Right lobe of liver (tissue), 6 donors: ENCODE data around the gene FTO. TPM values are rescaled to one million over a fixed set of nuclear protein-coding genes. Genes with fewer than 3 reads are reported as not detected.
A peak's percentile ranks its signal among the peaks of the same experiment; 100 is the strongest.

Experiments used
- ATAC-seq, 4 donors: fragments of 200-7000 bp; cut with Tn5 transposase; one replicate each; pipeline ENCODE4 v1.9.1; 2020; ENCODE audit warnings: mild to moderate bottlenecking in 4 of 4, moderate library complexity in 4 of 4
- DNase-seq, 3 donors: peaks; one replicate each; pipeline ENCODE4 v3.0.0-alpha.2; 2020
- H3K27ac ChIP-seq, 3 donors: fragments of 200-600 bp; one replicate each; pipeline ENCODE4 v1.8.0; 2022
- H3K27me3 ChIP-seq, 2 donors: fragments of 200-600 bp; one replicate each; pipeline ENCODE4 v1.8.0; 2022
- H3K36me3 ChIP-seq, 4 donors: fragments of 200-600 bp; sonication (generic) in 1 of 4; one replicate each; pipeline versions ENCODE4 v1.5.1 to v1.8.0; 2017 to 2022; ENCODE audit warnings: control low read depth in 1 of 4
- H3K4me1 ChIP-seq, 4 donors: fragments of 200-600 bp; sonication (generic) in 1 of 4; one replicate each; pipeline versions ENCODE4 v1.5.1 to v1.8.0; 2017 to 2022; ENCODE audit warnings: control low read depth in 1 of 4
- H3K4me3 ChIP-seq, 3 donors: fragments of 200-600 bp; one replicate each; pipeline ENCODE4 v1.8.0; 2022
- H3K9me3 ChIP-seq, 4 donors: fragments of 200-600 bp; sonication (generic) in 1 of 4; one replicate each; pipeline versions ENCODE4 v1.5.1 to v1.8.0; 2017 to 2022; ENCODE audit warnings: control low read depth in 1 of 4
- CTCF ChIP-seq, 4 donors: fragments of 200-600 bp in 3 of 4; fragments of 450-650 bp in 1 of 4; IDR thresholded peaks; one replicate each; pipeline versions ENCODE4 v1.5.1 to v1.8.0; 2016 to 2022; ENCODE audit warnings: antibody characterized with exemption in 4 of 4, mild to moderate bottlenecking in 2 of 4
- POLR2A ChIP-seq: fragments of 450-650 bp; IDR thresholded peaks from one replicate; pipeline ENCODE4 v1.6.1; 2017; ENCODE audit warnings: antibody characterized with exemption, mild to moderate bottlenecking
- WGBS: methylation state at CpG from one replicate; pipeline ENCODE4 v1.1.6; 2018; ENCODE audit warnings: low coverage, low lambda C conversion rate; ENCODE audit not compliant: insufficient coverage; ENCODE audit errors: missing lambda C conversion rate; 5-methylcytosine and 5-hydroxymethylcytosine counted together
- intact Hi-C, 2 donors: fragments of 100-400 bp; cut with DNase I; formaldehyde crosslinking; loops; one replicate each; pipeline versions ENCODE4 v1.11.2 to v1.14.1; 2022
- total RNA-seq, 6 experiments: library from RNA; depleted of rRNA in 2 of 6; stranded (reverse); fragments of >200 nt in 2 of 6; fragmentation: NEBNext Ultra II Directional in 3 of 6; extraction: Animal tissue kit (Norgen Biotek cat#: 25700) in 3 of 6; gene quantifications; one replicate each; pipeline versions ENCODE4 v1.1.0 to v1.2.4, GENCODE V29; 2016 to 2023
- donor health status: DM: no; HTN: yes; CAD: no.
- donor health status: DM: no; HTN: no; CAD: no.
- donor health status: DM: no; HTN: no; CAD: no.
- donor health status: DM: no; HTN: yes; CAD: no.
- donor health status: DM: no; HTN: yes; CAD: no.

Gene FTO
- total RNA-seq, 6 experiments from 2014 or later, result 28.9 to 51.6 (median 33.6) TPM

GRCh38 chr16:54066451-54067105 lies 362.6 kb downstream of the FTO start:
- Histone ChIP-seq H3K4me3 (no peak overlapping the region), H3K27me3 (no peaks in the 10 kb centered on the region), H3K36me3 (no peaks in the 10 kb centered on the region), H3K9me3 (no peaks in the 10 kb centered on the region), H3K27ac (no peak overlapping the region), H3K4me1 (peaks cover 0 to 13% (median 6%) of the 10 kb centered on the region in 4 donors)
- ATAC-seq (peak; percentile 30 to 80 (median 48)), DNase-seq (peak in 1 of 3 donors; percentile 50)
- TF ChIP-seq CTCF (IDR thresholded peaks at IDR 0.05), result no peak
- TF ChIP-seq POLR2A, result no peak
- intact Hi-C loops, result no loop called here
- 70% methylated on average over 4 of the region's 4 CpGs for WGBS

DNA sequence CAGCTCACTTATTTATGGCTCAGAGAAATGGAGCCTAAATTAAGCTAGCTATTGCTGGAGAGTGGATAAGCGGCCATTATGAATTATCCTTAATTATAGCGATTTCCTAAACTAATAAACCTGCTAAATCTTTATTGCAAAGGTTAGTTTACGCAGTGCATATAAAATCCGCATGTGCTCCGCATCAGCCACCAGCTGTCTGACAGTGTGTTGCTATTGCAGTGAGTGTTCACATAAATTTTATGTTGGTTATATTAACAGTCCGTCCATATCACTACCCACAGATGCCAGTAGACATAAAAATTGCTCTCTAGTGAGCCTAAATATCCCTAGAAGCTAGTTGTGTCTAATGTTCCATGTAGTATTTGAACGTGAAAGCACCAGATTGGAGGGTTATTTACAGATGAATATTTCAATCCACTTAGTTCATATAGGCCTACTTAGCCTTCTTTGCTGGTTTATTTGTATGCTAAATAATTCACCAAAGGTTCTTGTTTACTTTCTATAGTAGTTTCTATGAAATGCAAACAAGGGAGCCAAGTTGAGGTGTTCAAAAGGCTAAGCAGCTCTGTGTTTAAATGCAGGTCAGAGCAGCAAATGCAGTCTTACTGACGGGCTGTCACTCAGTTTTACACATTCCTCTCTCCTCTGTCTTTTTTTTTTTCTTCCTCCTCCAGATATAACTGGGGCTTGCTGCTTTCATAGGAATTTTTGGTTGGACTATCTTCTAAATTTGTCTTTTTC lies 363.5 kb downstream of the FTO start:
- ATAC-seq (no peak), DNase-seq (no peak)
- no peaks in the 10 kb centered on the region for H3K36me3 ChIP-seq
- no peaks in the 10 kb centered on the region for H3K27me3 ChIP-seq
- H3K4me1 ChIP-seq, result peaks cover 0 to 13% (median 6%) of the 10 kb centered on the region in 4 donors
- no peak overlapping the region for H3K27ac ChIP-seq
- H3K4me3 ChIP-seq, result no peak overlapping the region
- TF ChIP-seq CTCF (IDR thresholded peaks at IDR 0.05) (no peak), POLR2A (no peak)
- intact Hi-C loops, result no loop called here
- 92% methylated on average over 8 of the region's 8 CpGs for whole genome bisulfite sequencing
- no peaks in the 10 kb centered on the region for H3K9me3 ChIP-seq

DNA sequence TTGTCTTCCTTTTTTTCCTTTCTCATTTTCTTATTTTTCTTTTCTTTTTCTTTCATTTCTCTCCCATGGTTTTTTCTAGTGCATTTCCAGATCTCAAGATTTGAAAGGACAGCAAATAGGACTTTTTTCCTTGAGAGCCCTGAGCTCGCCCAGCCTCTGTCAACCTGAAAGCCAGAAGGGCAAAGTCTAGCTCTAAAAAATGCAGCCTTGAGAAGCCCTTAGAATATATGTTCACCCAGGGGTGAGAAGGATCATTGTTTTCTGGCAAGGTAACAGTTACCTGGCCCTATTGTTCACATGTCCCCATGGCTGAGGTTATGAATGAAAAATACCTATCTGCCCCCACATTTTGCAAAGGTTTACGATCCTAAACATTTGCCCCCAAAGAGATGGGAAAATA lies 364.3 kb downstream of the FTO start:
- Histone ChIP-seq H3K27me3 (no peaks in the 10 kb centered on the region), H3K4me1 (peaks cover 0 to 12% (median 4%) of the 10 kb centered on the region in 4 donors), H3K36me3 (no peaks in the 10 kb centered on the region), H3K9me3 (no peaks in the 10 kb centered on the region), H3K27ac (no peak overlapping the region), H3K4me3 (no peak overlapping the region)
- TF ChIP-seq CTCF (IDR thresholded peaks at IDR 0.05) (no peak), POLR2A (no peak)
- ATAC-seq, result no peak
- intact Hi-C loops, result no loop called here
- no peak for DNase-seq
- 94% methylated on average over 2 of the region's 2 CpGs for WGBS

DNA sequence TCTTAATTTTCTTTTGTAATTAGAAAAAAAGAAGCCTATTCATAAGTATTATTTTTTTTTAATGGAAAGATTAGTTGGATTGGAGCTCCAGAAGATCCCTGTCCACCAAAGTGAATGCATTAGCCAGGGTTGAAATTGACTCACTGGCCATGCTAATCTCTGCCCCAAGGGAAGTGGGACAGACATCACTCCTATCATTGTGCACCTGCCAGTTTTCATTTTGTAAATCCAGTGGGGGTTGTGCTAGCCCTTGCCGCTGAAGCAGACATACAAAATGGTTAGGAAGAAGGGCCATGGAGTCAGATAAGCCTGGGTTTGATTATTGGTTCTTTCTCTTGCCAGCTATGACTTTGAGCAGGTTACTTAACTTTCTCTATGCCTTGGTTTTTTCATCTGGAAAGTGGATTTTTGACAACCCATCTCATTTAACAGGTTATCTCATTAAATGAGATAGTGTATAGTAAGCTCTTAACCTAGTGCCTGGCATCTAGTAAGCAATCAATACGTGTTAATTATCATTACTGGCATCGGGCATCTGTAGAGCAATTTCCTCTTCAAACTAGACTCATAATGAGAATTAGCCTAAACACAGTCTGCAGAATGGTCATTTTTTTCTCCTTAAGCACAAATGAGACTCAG lies 365.8 kb downstream of the FTO start:
- no peaks in the 10 kb centered on the region for H3K36me3 ChIP-seq
- DNase-seq (no peak), ATAC-seq (no peak)
- TF ChIP-seq POLR2A (no peak), CTCF (IDR thresholded peaks at IDR 0.05) (no peak)
- 89% methylated on average over 3 of the region's 3 CpGs for WGBS
- H3K9me3 ChIP-seq, result no peaks in the 10 kb centered on the region
- no peak overlapping the region for H3K4me3 ChIP-seq
- no peaks in the 10 kb centered on the region for H3K27me3 ChIP-seq
- intact Hi-C loops, result no loop called here
- H3K4me1 ChIP-seq, result no peaks in the 10 kb centered on the region
- H3K27ac ChIP-seq, result no peak overlapping the region
